ENCODE results near the gene DTNA. TPM values are rescaled to one million over a fixed set of nuclear protein-coding genes. Genes with fewer than 3 reads are reported as not detected.
"Not testable (repeated sequence)": the region's sequence is repeated elsewhere in the genome, so short reads cannot be mapped to it uniquely, and the experiment has no call there.

Gene DTNA
- total and polyA plus RNA-seq, 4 donors: 90.4 to 190 (median 131) TPM

GRCh38 chr18:34716111-34716510 is 6.0 kb downstream of the DTNA start:
- H3K9me3 ChIP-seq (ENCODE audit: control insufficient read depth, insufficient read depth, low read length); H3K27ac ChIP-seq (ENCODE audit: low read depth, low read length); H3K27me3 ChIP-seq (ENCODE audit: control insufficient read depth, insufficient read depth, low read length); H3K4me1 ChIP-seq (ENCODE audit: control insufficient read depth, insufficient read depth, low read length); H3K36me3 ChIP-seq (ENCODE audit: control insufficient read depth, insufficient read depth, low read length); H3K4me3 ChIP-seq (ENCODE audit: low read depth, low read length); DNase-seq (ENCODE audit: low read depth in 4 of 6, low spot score in 6 of 6): not testable (repeated sequence)
- 95% methylated on average over 6 of the region's 14 CpGs for WGBS (ENCODE audit: insufficient coverage)

DNA sequence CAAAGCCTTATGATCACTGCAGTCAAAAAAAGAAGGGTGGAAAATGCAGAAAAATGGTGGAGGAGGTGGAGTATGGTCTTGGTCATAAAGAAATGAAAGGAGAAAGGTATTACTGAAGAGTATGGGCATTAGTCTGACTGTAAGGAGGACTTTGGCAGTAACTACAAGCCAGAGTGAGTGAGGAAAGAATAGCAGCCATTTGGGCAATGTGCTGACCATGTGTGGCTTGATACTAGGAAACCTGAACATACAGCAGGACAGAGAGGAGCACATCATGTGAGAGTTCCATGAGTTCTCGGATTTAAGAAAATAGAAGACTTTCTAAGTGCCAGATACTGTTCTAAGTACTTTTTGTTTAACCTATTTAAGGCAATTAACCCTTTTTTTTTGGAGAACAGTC is 8.5 kb downstream of the DTNA start:
- WGBS (ENCODE audit: insufficient coverage): no CpG with 5 or more reads among the region's 1 CpG
- no peaks in the 10 kb centered on the region for H3K9me3 ChIP-seq (ENCODE audit: control insufficient read depth, insufficient read depth, low read length)
- H3K27ac ChIP-seq (ENCODE audit: low read depth, low read length): no peak overlapping the region
- H3K4me3 ChIP-seq (ENCODE audit: low read depth, low read length): no peak overlapping the region
- DNase-seq (ENCODE audit: low read depth in 4 of 6, low spot score in 6 of 6): no peak
- H3K4me1 ChIP-seq (ENCODE audit: control insufficient read depth, insufficient read depth, low read length): no peaks in the 10 kb centered on the region
- H3K27me3 ChIP-seq (ENCODE audit: control insufficient read depth, insufficient read depth, low read length): no peaks in the 10 kb centered on the region
- H3K36me3 ChIP-seq (ENCODE audit: control insufficient read depth, insufficient read depth, low read length): no peaks in the 10 kb centered on the region

GRCh38 chr18:34720220-34720619 is 10.1 kb downstream of the DTNA start:
- Histone ChIP-seq H3K36me3 (ENCODE audit: control insufficient read depth, insufficient read depth, low read length) (no peaks in the 10 kb centered on the region), H3K4me1 (ENCODE audit: control insufficient read depth, insufficient read depth, low read length) (no peaks in the 10 kb centered on the region), H3K9me3 (ENCODE audit: control insufficient read depth, insufficient read depth, low read length) (peaks cover 3% of the 10 kb centered on the region), H3K27me3 (ENCODE audit: control insufficient read depth, insufficient read depth, low read length) (no peaks in the 10 kb centered on the region), H3K27ac (ENCODE audit: low read depth, low read length) (no peak overlapping the region), H3K4me3 (ENCODE audit: low read depth, low read length) (no peak overlapping the region)
- DNase-seq (ENCODE audit: low read depth in 4 of 6, low spot score in 6 of 6): no peak
- 92% methylated on average over 1 of the region's 1 CpG for WGBS (ENCODE audit: insufficient coverage)

DNA sequence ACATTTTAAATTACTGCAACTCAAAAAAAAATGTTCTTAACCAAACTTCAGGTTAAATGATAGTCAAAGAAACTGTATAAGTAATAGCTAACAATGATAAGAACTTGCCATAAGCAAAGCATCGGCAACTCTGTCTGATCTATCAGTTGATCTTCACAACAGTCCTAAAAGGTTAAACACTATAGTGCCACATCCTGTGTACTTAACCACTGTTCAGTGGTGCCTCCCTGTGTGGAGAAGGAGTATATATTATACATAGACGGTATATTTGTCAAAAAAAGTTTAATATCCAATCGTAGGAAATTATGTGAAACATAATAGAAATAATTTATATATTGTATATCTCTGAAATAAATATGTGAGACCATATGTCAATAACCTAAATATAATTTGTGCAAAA is 13.0 kb downstream of the DTNA start:
- Histone ChIP-seq H3K27me3 (ENCODE audit: control insufficient read depth, insufficient read depth, low read length) (no peaks in the 10 kb centered on the region), H3K4me3 (ENCODE audit: low read depth, low read length) (no peak overlapping the region), H3K9me3 (ENCODE audit: control insufficient read depth, insufficient read depth, low read length) (peaks cover 3% of the 10 kb centered on the region), H3K36me3 (ENCODE audit: control insufficient read depth, insufficient read depth, low read length) (no peaks in the 10 kb centered on the region), H3K4me1 (ENCODE audit: control insufficient read depth, insufficient read depth, low read length) (peaks cover 7% of the 10 kb centered on the region), H3K27ac (ENCODE audit: low read depth, low read length) (no peak overlapping the region)
- no peak for DNase-seq (ENCODE audit: low read depth in 4 of 6, low spot score in 6 of 6)
- WGBS (ENCODE audit: insufficient coverage): no CpG with 5 or more reads among the region's 3 CpGs

GRCh38 chr18:34725737-34726136 is 15.6 kb downstream of the DTNA start:
- WGBS (ENCODE audit: insufficient coverage): 100% methylated on average over 1 of the region's 6 CpGs
- H3K27ac ChIP-seq (ENCODE audit: low read depth, low read length): not testable (repeated sequence)

DNA sequence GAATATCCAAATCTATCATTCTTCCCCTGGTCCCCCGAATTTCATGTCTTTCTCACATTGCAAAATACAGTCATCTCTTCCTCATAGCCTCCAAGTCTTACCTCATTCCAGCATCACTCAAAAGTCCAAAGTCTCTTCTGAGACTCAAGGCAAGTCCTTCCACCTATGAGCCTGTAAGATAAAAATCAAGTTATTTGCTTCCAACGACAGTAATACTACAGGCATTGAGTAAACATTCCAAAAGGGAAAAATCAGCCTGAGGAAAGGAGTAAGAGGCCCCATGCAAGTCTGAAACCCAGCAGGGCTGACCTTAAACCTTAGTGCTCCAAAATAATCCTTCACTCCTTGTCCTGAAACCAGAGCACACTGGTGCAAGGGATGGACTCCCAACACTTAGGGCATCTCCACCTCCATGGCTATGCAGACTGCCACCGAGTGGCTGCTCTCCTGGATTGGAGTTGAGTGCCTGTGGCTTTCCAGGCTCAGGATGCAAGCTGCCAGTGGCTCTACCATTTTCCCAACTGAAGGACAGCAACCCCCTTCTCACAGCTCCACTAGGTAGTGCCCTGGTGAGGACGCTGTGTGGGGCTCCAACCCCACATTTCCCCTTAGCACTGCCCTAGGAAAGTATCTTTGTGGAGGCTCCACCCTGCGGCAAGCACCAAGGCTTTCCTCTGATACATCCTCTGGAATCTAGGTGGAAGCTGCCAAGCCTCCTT is 16.3 kb downstream of the DTNA start:
- Histone ChIP-seq H3K4me3 (ENCODE audit: low read depth, low read length) (no peak overlapping the region), H3K9me3 (ENCODE audit: control insufficient read depth, insufficient read depth, low read length) (peaks cover 3% of the 10 kb centered on the region), H3K4me1 (ENCODE audit: control insufficient read depth, insufficient read depth, low read length) (peaks cover 7% of the 10 kb centered on the region), H3K27me3 (ENCODE audit: control insufficient read depth, insufficient read depth, low read length) (no peaks in the 10 kb centered on the region), H3K27ac (ENCODE audit: low read depth, low read length) (no peak overlapping the region), H3K36me3 (ENCODE audit: control insufficient read depth, insufficient read depth, low read length) (no peaks in the 10 kb centered on the region)
- DNase-seq (ENCODE audit: low read depth in 4 of 6, low spot score in 6 of 6): no peak
- WGBS (ENCODE audit: insufficient coverage): 79% methylated on average over 4 of the region's 5 CpGs

More at GRCh38 chr18:34725737-34726136, 15.6 kb downstream of the DTNA start:
- H3K4me1 ChIP-seq (ENCODE audit: control insufficient read depth, insufficient read depth, low read length); H3K36me3 ChIP-seq (ENCODE audit: control insufficient read depth, insufficient read depth, low read length); H3K27me3 ChIP-seq (ENCODE audit: control insufficient read depth, insufficient read depth, low read length); H3K4me3 ChIP-seq (ENCODE audit: low read depth, low read length); DNase-seq (ENCODE audit: low read depth in 4 of 6, low spot score in 6 of 6); H3K9me3 ChIP-seq (ENCODE audit: control insufficient read depth, insufficient read depth, low read length): not testable (repeated sequence)

DNA sequence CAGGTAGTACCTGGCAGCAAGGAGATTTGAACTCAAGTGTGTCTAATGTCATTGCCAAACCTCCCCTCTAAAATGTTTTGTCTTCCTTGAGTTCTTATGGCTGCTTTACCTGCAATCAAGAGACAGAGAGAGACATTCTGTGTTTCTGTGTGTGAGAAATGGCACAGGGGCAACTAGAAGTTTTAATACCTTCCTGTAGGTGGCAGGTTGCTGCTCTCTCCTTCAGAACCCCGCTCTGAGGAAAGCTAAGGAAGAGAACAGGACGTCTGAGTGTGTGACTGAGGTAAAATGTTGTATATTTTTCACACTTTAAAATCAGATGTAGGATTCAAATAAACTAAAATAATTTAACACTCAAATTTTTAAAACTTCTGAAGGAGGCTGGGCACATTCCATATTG is 19.2 kb downstream of the DTNA start:
- WGBS (ENCODE audit: insufficient coverage): no CpG with 5 or more reads among the region's 2 CpGs

DNA sequence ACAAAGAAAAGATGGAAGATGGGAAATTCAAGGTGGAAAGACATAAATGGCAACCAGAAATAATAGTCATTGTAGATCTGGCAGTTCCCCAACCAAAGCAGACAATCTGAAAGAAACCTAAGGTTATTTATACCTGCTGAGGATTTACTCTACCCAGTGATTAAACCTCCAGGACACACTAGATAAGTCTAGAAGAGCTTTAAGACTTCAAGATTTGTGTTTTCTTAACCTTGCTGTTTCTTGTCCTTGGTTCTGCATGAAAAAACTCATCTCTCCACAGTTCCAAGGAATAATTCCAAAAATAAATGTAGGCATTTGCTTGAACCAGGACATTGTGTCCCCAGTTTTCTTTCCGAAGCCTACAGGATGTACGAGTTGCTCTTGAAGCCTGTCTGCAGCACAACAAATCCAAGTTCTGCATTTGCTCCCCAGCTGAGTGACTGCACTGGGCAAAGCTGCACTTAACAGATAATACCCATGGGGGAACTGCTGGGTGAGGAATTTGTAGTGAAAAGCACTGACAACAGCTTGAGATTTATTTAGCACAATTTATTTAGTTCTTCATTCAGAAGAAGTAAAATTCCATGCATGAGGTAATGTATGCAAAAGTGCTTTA is 19.8 kb downstream of the DTNA start:
- Histone ChIP-seq H3K9me3 (ENCODE audit: control insufficient read depth, insufficient read depth, low read length) (no peaks in the 10 kb centered on the region), H3K4me1 (ENCODE audit: control insufficient read depth, insufficient read depth, low read length) (peaks cover 7% of the 10 kb centered on the region), H3K27me3 (ENCODE audit: control insufficient read depth, insufficient read depth, low read length) (no peaks in the 10 kb centered on the region), H3K4me3 (ENCODE audit: low read depth, low read length) (no peak overlapping the region), H3K27ac (ENCODE audit: low read depth, low read length) (peak overlapping the region; percentile 29), H3K36me3 (ENCODE audit: control insufficient read depth, insufficient read depth, low read length) (no peaks in the 10 kb centered on the region)
- WGBS (ENCODE audit: insufficient coverage): 40% methylated on average over 2 of the region's 2 CpGs
- DNase-seq (ENCODE audit: low read depth in 4 of 6, low spot score in 6 of 6): peak in 2 of 6 donors; percentile 49 to 71

More for the DNA sequence above, 19.2 kb downstream of the DTNA start:
- Histone ChIP-seq H3K36me3 (ENCODE audit: control insufficient read depth, insufficient read depth, low read length) (no peaks in the 10 kb centered on the region), H3K4me3 (ENCODE audit: low read depth, low read length) (no peak overlapping the region), H3K9me3 (ENCODE audit: control insufficient read depth, insufficient read depth, low read length) (peaks cover 3% of the 10 kb centered on the region), H3K4me1 (ENCODE audit: control insufficient read depth, insufficient read depth, low read length) (peaks cover 7% of the 10 kb centered on the region), H3K27ac (ENCODE audit: low read depth, low read length) (peak overlapping the region; percentile 29), H3K27me3 (ENCODE audit: control insufficient read depth, insufficient read depth, low read length) (no peaks in the 10 kb centered on the region)
- no peak for DNase-seq (ENCODE audit: low read depth in 4 of 6, low spot score in 6 of 6)

DNA sequence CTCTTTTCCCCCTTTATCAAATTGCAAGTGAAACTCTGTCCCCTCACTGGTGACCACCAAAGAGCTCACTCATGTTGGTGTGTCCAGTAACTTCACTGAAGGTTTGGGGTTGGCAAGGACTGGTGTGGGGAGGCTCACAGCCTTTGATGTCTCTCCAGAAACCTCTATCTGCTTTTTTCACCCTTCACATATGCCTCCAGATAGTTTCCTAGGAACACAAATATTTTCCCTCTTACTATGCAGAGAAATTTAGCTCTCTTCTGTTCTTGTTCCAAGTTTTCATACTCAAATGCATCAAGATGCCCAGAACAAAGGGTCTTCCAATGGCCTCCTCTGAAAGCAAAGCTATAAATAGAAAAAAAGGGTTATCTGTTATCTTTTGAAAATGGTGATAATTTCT is 20.7 kb downstream of the DTNA start:
- H3K27me3 ChIP-seq (ENCODE audit: control insufficient read depth, insufficient read depth, low read length): no peaks in the 10 kb centered on the region
- no peak overlapping the region for H3K4me3 ChIP-seq (ENCODE audit: low read depth, low read length)
- H3K4me1 ChIP-seq (ENCODE audit: control insufficient read depth, insufficient read depth, low read length): peaks cover 7% of the 10 kb centered on the region
- H3K9me3 ChIP-seq (ENCODE audit: control insufficient read depth, insufficient read depth, low read length): no peaks in the 10 kb centered on the region
- H3K27ac ChIP-seq (ENCODE audit: low read depth, low read length): no peak overlapping the region
- DNase-seq (ENCODE audit: low read depth in 4 of 6, low spot score in 6 of 6): no peak
- no peaks in the 10 kb centered on the region for H3K36me3 ChIP-seq (ENCODE audit: control insufficient read depth, insufficient read depth, low read length)

DNA sequence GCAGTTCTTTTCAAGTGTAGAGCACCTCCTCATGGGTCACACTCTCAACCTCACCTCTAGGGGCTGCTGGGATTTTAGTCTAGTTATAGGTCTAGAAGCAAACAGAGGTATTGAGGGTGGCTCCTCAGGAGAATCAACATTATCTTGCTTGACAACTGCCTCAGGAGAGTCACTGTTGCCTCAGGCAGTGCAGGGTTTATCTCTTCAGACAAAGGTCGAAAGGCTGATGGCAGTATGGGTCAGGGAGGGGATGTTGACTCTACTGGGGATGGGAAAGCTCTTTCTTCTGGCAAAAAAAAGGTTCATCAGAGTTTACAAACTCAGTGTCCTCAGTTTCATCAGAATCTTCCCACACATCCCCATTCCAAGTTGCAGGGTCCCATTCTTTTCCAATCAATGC is 24.0 kb downstream of the DTNA start:
- DNase-seq (ENCODE audit: low read depth in 4 of 6, low spot score in 6 of 6): no peak
- Histone ChIP-seq H3K4me3 (ENCODE audit: low read depth, low read length) (no peak overlapping the region), H3K27ac (ENCODE audit: low read depth, low read length) (no peak overlapping the region), H3K27me3 (ENCODE audit: control insufficient read depth, insufficient read depth, low read length) (no peaks in the 10 kb centered on the region), H3K36me3 (ENCODE audit: control insufficient read depth, insufficient read depth, low read length) (no peaks in the 10 kb centered on the region), H3K9me3 (ENCODE audit: control insufficient read depth, insufficient read depth, low read length) (no peaks in the 10 kb centered on the region), H3K4me1 (ENCODE audit: control insufficient read depth, insufficient read depth, low read length) (peaks cover 3% of the 10 kb centered on the region)
- no CpG with 5 or more reads among the region's 1 CpG for WGBS (ENCODE audit: insufficient coverage)

Data from spinal cord (tissue), 10 donors.